RPMI7951 (cell line): ENCODE data around the gene ADGRA1. TPM values are rescaled to one million over a fixed set of nuclear protein-coding genes. Genes with fewer than 3 reads are reported as not detected.
"Not testable (repeated sequence)": the region's sequence is repeated elsewhere in the genome, so short reads cannot be mapped to it uniquely, and the experiment has no call there.

Experiments
- DNase-seq: peaks from one replicate; pipeline ENCODE4 v3.0.0-alpha.2; 2012; ENCODE audit warnings: low read depth
- total RNA-seq: library from RNA; depleted of rRNA; stranded (reverse); fragments of >200 nt; shearing (Covaris generic); gene quantifications from 2 replicates; pipeline ENCODE4 v1.2.3, GENCODE V29; 2014

The ADGRA1 gene
- total RNA-seq, 1 experiment from 2014 or later: not detected

DNA sequence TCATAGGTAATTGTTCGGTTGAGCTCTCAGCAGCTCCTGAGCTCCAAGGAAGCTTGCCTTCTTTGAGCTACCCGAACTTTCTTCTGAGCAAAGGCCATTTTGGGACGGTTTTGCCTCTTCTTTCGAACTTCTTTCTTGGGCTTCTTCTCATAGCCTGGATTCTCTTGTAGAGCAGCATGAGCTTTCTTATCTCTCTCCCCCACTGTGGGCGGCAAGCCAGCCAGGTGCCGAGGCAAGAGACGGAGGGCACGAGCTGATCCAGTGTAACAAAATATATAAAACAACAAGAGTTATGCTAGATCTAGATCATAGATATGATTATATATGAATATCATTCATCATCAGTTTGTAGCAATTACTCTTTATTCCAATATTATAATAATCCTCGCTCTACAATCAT lies 55.8 kb downstream of the ADGRA1 start:
- no peak for DNase-seq

- no peak for DNase-seq
These were observed 57.0 kb downstream of the ADGRA1 start for GRCh38 chr10:133144771-133145170.

DNA sequence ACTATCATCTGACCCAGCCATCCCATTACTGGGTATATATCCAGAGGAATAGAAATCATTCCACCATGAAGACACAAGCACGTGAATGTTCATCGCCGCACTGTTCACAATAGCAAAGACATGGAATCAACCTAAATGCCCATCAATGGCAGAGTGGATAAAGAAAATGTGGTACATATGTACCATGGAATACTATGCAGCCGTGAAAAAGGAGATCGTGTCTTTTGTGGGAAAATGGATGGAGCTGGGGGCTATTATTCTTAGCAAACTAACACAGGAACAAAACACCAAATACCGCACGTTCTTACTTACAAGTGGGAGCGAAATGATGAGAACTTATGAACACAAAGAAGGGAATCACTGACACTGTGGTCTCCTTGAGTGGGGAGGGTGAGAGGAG lies 62.5 kb downstream of the ADGRA1 start:
- DNase-seq: no peak

GRCh38 chr10:133150656-133151055 lies 62.9 kb downstream of the ADGRA1 start:
- no peak for DNase-seq

DNA sequence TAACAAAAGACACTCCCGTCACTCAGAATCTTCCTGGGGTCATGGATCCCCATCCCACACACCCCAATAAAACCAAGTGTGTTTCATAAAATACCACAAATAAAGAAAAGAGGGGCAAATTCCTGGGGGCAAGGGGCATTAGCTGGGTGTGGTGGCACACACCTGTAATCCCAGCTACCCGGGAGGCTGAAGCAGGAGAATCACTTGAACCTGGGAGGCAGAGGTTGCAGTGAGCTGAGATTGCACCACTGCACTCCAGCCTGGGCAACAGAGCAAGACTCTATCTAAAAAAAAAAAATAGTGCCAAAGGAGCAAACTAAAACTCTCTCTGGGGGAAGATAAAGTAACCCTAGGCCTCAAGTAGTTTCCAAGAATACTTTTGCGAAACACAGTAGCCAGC lies 63.3 kb downstream of the ADGRA1 start:
- not testable (repeated sequence) for DNase-seq

DNA sequence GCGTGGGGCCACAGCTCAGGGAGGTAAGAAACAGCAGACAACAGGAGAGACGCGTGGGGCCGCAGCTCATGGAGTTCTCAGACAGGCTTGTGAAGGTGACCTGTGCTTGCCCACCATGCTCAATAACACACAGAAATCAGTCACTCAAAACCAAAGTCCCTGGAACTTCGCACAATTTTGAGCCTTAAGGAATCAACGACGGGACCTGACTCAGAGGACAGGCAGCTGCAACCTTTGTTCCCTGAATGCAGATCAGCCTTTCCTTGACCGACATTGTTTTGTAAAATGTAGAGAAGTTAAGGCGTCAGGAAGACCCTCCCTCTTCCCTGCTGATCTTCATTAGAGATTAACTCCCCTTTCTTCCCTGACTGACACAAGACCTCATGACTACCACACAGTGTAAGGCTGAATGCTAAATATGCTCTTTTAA lies 63.8 kb downstream of the ADGRA1 start:
- no peak for DNase-seq

- no peak for DNase-seq
These were observed 66.7 kb downstream of the ADGRA1 start for GRCh38 chr10:133154411-133154810.

GRCh38 chr10:133154996-133155778 lies 67.5 kb downstream of the ADGRA1 start:
- no peak for DNase-seq

DNA sequence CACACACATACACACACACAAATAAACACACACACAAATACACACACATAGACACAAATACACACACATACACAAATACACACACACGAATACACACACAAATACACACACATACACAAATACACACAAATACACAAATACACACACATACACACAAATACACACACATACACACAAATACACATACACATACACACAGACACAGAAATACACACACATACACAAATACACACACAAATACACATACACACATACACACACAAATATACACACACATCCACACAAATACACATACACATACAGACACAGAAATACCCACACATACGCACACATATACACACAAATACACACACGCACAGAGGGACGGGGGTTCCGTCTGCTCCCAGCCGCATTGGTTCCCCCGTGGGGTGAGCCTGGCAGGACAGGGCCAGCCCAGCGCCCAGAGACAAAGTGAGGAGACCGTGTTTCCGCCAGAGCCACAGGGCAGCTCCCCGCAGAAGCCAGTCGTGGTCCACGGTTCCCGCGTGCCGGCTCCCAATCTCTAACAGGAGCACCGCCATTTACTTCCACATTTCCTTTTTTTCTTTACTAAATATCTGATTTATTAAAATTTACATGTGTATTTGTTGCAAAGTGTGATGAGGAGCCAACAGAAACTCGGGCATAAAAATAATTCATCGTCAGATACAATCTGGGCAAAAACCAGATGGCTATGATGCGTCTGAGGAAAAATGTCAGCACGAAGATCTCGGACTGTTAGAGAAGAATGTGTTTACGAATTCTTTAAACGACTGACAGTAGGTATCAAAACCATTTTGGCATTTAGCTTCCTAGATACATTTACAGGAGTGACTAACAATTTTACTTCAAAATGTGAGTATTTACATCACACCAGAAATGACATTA lies 69.2 kb downstream of the ADGRA1 start:
- no peak for DNase-seq

GRCh38 chr10:133157662-133158436 lies 70.1 kb downstream of the ADGRA1 start:
- DNase-seq: no peak

- DNase-seq: no peak
These were observed 70.7 kb downstream of the ADGRA1 start for GRCh38 chr10:133158437-133158755.

GRCh38 chr10:133158756-133159610 lies 71.3 kb downstream of the ADGRA1 start:
- DNase-seq: peak; percentile 38

- DNase-seq: no peak
These were observed 71.9 kb downstream of the ADGRA1 start for GRCh38 chr10:133159611-133159949.

DNA sequence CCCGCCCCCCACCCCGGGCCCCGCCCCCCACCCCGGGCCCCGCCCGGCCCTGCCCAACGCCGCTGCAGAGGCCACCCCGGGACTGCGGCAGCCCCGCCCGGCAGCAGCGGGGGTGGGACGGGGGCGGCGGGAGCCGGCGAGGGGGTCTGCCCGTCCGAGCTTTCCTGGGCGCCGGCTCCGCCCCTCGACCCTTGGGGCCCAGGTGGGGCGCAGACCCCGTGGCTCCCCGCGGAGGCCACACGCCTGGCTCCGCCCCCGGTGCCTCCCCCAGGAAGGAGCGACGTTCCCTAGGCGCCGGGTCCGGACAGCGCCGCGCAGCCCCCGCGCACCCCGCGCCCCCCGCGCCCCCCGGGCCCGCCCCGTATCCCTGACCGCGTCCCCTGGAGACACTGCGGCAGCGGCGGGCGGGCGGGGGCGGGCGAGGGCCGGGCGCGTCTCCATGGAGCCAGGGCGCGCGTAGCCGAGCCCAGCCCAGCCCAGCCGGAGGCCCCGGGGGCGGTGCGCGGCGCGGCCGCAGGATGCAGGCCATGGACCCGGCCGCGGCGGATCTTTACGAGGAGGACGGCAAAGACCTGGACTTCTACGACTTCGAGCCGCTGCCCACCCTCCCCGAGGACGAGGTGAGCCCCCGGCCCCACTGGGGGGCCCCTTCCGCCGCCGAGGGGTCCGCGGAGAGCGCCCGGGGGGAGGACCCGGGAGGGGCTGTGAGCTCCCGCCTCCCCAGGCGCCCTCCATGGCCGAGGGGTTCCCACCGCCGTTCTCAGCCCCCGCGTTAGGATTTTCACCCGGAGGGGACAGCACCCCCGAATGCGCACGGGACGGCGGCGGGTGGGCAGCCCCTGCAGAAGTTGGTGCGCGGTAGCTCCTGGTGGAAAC lies 72.5 kb downstream of the ADGRA1 start, which contains the start of gene KNDC1:
KNDC1 (plus strand) TSS at position 270 of the 876 bp plus-strand sequence; CDS start at position 519, 249 bp downstream.
- peak; percentile 32 for DNase-seq

DNA sequence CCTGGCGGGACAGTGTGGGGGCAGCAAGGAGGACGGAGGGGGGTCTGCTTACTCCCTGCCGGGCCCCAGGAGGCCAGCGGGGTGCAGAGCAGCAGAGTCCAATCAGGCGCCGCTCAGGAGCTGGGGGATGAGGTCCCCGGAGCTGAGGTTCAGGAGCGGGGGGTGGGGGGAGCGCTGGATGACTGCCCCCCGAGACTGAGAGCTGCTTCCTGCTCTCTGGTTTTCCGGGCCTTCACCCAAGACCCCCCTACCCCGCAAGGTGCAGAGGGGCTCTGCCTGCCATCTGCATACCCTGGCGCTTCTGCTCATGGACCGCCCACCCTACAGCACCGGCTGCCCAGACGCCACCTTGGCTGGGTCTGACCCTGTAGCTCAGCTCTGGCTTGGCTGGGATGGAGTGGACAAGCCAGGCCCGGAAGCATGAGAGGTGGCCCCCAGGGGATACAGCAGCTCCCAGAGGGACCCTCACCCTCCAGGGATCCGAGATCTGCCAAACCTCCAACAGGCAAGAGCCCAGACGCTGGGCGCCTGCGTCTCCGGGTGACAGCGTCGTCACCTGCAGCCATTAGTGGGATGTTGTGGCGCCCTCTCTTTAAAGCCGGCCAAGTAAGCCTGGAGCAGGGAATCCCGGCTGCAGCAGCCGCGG lies 73.2 kb downstream of the ADGRA1 start:
- DNase-seq: no peak

DNA sequence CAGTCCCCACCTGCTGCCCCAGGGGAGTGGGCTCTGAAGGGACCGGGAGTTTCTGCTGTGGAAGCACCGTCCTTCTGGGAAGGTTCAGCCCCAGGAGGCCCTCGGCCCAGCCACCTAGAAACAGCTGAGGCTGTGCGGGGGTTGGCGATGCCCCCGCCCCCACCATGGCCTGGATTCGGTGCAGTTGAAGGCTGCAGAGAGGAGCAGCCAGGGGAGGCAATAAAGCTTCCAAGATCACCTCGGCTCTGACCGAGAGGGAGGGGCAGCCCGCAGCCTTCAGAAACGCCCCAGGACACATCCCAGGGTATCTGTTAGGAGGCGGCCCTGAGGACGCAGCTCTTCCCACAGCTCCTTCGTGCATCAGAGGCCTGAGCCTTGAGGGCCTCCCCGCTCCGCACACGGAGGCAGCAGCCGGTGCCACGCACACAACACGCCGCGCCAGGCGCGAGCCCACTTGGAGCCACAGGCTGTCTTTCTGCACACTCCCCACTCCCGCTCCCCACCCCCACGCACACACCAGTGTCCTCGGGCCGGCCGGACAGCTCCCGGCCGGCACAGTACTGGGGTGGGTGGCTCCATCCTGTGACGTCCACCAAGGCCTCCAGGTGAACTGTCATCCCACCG lies 73.9 kb downstream of the ADGRA1 start:
- DNase-seq: no peak

DNA sequence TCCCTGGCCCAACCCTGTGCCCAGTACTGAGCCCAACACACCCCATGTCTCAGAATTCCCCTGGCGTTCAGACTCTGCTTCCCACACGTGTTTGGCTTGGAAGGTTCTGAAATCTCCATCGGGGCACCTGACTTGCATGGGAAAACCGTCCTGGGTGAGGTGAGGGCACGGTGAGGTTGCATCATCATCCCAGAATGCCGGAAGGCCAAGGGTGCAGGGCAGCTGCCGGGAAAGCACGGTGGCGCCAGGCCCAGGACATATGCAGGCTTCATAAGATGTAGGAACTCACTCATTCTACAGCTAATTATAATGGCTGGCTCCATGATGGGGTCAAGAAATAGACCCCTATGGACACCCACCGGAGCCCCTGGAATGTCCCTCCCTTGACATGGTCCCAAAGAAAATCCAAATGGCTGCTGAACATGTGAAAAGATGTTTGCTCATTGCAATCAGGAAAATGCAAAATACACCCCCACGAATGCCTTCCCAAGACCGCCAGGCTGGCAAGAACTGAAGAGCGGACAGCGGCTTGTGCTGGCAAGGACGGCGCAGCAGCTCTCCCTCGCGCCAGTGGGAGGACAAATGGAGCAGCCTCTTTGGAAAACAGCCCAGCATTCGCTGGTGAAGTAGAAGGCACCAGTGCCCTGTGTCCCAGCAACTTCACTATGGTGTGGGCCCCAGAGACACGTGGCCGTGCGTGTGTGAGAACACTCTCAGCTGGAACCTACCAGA lies 74.6 kb downstream of the ADGRA1 start:
- no peak for DNase-seq
